HepG2 (cell line): ENCODE measurements around the gene HMGN1.

ENCODE experiments used
- EZH2 ChIP-seq: conservative IDR thresholded peaks from 2 replicates; pipeline ENCODE4 v1.6.1; 2012; ENCODE audit warnings: mild to moderate bottlenecking, low read depth, low read length, moderate library complexity
- FOXM1 ChIP-seq: sonication (generic); formaldehyde crosslinking; IDR thresholded peaks from 2 replicates; pipeline ENCODE4 v1.5.0; 2020; ENCODE audit warnings: missing genetic modification reagents
- PRMT3 ChIP-seq: sonication (generic); formaldehyde crosslinking; IDR thresholded peaks from 2 replicates; pipeline ENCODE4 v1.8.1; 2022; ENCODE audit warnings: low read depth, mild to moderate bottlenecking, moderate library complexity, missing genetic modification reagents, borderline replicate concordance

GRCh38 chr21:39349211-39350093, 564 bp upstream of the HMGN1 start:
- TF ChIP-seq EZH2 (no peak), FOXM1 (CRISPR knock-in tag) (no peak), PRMT3 (CRISPR knock-in tag) (no peak)
